ENCODE measurements around the gene GLB1L3.

DNA sequence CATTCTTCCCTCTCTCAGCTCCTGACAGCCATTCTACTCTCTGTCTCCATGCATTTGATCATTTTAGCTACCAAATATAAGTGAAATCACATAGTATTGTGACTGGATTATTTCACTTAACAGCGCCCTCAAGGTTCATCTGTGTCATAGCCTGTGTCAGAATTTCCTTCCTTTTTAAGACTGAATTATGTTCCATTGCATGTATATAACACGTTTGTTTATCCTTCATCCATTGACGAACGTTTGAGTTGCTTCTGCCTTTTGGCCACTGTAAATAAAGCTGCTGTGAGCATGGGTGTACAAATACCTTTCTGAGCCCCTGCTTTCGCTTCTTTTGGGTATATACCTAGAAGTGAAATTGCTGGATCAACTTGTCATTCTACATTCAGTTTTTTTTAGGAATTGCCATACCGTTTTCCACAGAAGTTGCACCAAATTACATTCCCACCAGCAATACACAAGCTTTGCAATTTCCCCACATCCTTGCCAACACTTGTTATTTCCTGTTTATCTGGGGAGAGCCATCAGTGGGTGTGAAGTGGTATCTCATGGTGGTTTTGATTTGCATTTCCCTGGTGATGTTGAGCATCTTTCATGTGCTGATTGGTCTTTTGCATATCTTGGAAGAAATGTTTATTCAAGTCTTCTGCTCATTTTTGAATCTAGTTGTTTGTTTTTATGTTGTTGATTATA lies 73.1 kb downstream of the GLB1L3 start:
- TF ChIP-seq, protein P1, sequence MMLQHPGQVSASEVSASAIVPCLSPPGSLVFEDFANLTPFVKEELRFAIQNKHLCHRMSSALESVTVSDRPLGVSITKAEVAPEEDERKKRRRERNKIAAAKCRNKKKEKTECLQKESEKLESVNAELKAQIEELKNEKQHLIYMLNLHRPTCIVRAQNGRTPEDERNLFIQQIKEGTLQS (IDR thresholded peaks at IDR 0.05), result no peak
- TF ChIP-seq, protein P2, sequence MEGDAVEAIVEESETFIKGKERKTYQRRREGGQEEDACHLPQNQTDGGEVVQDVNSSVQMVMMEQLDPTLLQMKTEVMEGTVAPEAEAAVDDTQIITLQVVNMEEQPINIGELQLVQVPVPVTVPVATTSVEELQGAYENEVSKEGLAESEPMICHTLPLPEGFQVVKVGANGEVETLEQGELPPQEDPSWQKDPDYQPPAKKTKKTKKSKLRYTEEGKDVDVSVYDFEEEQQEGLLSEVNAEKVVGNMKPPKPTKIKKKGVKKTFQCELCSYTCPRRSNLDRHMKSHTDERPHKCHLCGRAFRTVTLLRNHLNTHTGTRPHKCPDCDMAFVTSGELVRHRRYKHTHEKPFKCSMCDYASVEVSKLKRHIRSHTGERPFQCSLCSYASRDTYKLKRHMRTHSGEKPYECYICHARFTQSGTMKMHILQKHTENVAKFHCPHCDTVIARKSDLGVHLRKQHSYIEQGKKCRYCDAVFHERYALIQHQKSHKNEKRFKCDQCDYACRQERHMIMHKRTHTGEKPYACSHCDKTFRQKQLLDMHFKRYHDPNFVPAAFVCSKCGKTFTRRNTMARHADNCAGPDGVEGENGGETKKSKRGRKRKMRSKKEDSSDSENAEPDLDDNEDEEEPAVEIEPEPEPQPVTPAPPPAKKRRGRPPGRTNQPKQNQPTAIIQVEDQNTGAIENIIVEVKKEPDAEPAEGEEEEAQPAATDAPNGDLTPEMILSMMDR (IDR thresholded peaks at IDR 0.05 in 2 of 3, conservative IDR thresholded peaks at IDR 0.05 in 1 of 3; ENCODE audit: borderline replicate concordance in 1 of 3, insufficient read depth in 1 of 3, low read depth in 2 of 3, low read length in 2 of 3), result no peak
- TF ChIP-seq, protein P3, sequence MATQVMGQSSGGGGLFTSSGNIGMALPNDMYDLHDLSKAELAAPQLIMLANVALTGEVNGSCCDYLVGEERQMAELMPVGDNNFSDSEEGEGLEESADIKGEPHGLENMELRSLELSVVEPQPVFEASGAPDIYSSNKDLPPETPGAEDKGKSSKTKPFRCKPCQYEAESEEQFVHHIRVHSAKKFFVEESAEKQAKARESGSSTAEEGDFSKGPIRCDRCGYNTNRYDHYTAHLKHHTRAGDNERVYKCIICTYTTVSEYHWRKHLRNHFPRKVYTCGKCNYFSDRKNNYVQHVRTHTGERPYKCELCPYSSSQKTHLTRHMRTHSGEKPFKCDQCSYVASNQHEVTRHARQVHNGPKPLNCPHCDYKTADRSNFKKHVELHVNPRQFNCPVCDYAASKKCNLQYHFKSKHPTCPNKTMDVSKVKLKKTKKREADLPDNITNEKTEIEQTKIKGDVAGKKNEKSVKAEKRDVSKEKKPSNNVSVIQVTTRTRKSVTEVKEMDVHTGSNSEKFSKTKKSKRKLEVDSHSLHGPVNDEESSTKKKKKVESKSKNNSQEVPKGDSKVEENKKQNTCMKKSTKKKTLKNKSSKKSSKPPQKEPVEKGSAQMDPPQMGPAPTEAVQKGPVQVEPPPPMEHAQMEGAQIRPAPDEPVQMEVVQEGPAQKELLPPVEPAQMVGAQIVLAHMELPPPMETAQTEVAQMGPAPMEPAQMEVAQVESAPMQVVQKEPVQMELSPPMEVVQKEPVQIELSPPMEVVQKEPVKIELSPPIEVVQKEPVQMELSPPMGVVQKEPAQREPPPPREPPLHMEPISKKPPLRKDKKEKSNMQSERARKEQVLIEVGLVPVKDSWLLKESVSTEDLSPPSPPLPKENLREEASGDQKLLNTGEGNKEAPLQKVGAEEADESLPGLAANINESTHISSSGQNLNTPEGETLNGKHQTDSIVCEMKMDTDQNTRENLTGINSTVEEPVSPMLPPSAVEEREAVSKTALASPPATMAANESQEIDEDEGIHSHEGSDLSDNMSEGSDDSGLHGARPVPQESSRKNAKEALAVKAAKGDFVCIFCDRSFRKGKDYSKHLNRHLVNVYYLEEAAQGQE (IDR thresholded peaks at IDR 0.05; ENCODE audit: low read depth), result no peak
- no peak for TF ChIP-seq POLR2A (IDR thresholded peaks at IDR 0.05; ENCODE audit: borderline replicate concordance, extremely low read depth, insufficient read depth, insufficient read length)
- no peak for TF ChIP-seq EGR1 (IDR thresholded peaks at IDR 0.05; ENCODE audit: low read depth)
